Stimulated activated CD8-positive, alpha-beta memory T cell treated with anti-CD3 and anti-CD28 coated beads, Interleukin-15, amount 100 ng/mL, for 1 hour (primary cell): ENCODE data around the gene VEGFA.

Experiments used
- DNase-seq: peaks from one replicate; pipeline ENCODE4 v3.0.0-alpha.2; 2020; ENCODE audit warnings: low read depth

The VEGFA gene

DNA sequence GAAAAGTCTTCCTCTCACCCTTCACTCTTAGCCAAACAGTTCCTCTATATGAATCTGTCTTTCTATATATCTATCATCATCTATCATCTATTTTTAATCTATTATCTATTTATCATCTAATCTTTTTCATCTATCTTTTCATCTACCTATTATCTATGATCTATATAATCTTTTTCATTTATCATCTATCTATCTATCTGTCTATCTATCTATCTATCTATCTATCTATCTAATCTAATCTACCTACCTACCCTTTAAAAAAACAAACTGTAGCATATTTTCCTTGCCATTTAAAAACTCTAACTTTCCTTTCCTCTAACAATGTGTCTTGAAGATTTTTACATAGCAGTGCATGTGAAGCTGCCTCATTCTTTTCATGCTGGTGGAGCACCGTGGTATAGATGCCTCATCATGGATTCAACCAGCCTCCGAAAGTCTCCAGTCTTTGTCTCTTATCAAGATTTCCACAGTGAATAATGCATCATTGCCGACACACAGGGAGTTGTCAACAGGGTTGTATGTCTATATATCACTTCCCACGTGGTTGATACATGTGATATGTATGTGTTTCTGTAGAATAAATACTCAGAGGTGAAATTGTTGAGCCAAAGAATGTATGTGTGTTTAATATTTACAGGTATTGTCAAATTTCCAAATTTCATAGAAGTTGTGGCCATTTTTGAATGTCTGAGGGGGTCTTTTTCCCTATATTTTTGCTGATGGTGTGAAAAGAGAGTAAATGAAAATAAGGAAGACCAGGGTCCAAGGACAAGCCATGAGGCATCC lies 51.3 kb downstream of the VEGFA start:
- DNase-seq = no peak

DNA sequence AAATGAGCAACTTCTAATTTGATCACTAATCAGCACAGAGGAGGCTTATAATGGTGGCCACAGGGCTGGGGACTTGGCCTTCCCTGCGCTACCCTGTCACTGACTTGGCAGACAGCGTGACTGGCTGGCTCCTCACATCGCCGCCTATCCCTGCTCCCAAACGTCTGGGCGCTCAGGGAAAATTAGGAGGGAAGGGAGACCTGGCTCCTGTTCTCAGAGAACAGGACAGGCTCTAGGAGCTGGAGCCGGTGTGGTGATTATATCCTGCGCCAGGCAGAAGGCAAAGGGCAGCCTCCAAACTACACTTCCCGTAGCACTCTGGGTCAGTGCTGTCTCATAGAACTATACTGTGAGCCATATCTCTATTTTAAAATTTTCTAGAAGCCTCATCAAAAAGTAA lies 53.4 kb downstream of the VEGFA start:
- no peak for DNase-seq

DNA sequence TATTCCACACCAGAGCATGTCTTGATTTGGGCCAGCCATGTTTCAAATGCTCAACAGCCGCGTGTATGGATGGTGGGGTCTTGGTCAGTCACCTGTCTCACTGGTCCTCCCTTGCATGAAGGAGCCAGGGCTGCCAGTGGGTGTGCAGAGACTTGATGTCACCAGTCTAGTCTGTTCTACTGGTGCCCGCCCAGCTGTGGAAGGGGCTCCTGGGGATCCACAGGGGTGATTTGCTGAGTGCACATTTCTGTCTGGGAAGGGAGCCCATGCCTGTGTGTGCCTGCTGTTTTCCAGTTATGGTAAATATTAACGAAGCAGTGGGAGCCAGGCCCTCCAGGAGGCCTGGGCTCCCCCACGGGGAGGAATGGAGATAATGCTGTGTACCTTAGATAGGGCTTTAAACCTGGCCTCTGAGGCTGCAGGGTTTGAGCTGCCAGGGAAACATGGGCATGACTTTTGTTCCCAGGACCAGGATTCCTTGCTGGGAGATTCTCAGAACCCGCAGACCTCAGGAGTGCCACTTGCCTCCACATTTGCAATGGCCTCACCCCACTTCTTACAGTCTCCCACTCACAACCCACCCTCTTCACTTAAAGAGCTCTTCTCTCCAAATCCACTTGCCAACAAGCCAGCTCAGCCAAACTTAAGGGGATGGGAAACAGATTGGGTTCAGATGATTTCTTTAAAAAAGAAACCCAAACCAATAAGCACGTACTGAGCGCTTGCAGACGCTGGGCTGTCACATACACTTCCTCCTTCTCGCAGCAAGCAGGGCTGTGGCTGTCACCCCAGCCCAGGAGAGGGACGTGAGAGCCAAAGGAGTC lies 54.1 kb downstream of the VEGFA start:
- DNase-seq = no peak

DNA sequence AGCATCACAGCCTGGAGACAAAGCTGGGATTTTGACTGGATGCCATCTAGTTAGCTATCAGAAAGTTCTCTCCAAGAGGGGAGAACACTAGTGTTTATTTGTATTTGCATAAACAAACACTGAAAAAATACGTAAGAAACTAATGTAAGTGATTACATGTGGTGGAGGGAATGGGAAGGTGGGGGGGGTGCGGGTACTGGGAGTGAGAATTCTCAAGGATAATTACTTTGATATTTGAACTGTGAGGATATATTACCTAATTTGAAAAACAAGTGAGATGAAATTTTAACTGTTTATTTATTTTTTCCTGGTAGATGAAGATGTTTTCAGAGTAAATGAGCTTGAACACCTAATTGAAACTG lies 54.7 kb downstream of the VEGFA start:
- DNase-seq = no peak

DNA sequence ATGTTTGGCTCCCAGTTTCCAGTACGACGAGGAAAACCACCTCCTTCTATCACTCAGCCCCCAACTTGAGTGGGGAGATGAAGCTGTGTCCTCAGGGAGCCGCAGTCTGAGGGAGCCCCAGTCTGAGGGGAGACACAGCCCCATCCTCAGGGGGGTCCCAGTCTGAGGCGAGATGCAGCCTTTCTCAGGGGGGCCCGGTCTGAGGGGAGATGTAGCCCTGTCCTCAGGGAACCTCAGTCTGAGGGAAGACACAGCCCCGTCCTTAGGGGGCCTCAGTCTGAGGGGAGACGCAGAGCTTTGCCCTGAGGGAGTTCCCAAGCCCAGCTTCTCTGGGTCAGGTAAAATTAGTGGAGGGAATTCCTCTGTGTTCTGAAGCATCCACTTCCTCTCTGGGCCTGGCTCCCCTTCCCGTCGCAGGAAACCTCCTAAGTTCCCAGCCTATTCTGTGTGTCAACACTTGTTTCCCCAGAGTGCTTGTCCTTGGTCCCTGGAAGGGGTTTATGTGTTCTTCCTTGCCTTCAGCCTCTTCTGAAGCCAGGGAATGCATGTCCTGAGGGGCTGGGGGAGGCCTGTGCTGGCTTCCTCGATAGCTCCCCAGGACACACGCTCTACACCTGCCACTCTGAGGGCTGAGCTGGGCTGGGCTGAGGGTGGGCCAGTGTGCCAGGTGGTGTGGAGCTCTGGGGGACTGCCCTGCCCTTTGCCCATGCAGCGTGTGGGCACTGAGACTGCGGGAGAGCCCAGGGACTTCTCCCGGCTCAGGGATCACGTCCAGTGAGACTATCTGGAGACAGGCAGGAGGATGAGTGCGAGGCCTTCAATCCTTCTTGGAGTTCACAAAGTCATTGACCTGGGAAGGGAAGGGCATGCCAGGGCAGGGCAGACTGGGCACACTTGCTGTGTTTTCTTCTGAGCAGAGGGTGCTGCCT lies 55.4 kb downstream of the VEGFA start:
- no peak for DNase-seq

DNA sequence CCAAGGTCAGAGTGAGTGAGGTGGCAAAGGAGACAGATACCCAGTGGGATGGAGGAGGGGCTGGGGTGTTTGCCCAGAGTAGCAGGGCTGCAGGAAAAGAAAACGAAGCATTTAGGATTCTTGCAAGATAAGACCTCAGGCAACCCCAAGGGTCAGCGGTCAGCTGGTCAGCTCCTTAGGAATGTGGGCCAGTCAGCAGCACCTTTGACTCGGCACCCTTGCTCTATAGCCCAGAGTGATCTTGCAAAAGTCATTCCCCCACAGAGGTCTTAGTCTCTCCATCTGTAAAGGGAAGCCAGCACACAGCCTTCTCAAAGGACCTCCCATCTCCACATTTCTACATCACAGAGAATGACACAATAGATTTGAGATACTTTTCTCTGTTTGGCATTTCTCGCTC lies 56.7 kb downstream of the VEGFA start:
- DNase-seq = no peak

DNA sequence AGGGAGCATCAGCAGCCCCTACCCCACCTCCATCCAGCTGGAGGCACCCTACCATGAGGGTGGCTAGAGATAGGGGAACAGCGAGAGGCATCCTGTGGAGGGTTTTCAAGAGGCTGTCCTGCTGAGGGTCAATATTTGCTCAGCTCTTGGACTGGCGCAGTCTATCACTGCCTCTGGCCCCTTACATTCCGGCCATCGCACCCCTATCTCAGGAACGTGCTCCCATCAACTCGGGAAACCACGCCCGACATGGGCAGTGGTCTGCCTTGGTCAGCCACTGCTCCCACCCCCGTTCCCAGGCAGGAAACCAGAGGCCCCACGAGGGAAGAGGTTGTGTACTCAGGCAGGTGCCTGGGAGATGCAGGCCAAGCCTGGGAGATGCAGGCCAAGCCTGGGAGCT lies 57.9 kb downstream of the VEGFA start:
- no peak for DNase-seq

DNA sequence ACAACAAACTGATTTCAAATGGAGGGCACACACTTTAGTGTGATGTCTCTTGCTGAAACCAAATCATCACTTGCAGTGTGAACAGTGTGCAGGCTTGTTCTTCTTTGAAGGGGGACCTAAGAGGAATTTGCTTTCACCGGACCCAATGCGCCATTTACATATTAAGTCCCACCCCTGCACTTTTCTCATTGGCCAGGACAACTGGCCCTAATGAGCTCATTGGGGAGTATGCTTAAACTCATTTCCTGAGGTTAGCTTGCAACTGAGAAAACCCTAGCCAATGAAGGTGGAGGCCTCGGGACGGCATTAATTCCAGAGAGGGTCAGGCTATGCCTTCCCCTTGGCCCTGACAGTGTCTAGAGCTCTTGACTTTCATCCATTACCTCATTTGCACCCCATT lies 58.7 kb downstream of the VEGFA start:
- no peak for DNase-seq

DNA sequence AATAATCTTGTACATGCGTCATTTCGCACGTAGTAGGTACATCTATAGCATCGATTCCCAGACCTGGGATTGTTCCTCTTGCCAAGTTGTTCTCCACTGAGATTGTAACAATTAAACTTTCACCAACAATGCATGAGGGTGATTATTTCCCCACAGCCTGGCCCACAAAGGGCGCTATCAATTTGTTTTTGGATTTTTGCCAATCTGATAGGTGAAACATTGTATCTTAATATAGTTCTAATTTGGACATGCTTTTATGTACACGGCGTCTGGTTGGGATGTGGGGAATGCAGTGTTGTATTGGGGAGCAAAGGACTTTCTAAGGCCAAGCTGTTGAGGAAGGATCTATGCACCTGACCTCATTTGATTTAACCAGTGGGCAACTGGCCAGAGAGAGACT lies 59.5 kb downstream of the VEGFA start:
- no peak for DNase-seq

DNA sequence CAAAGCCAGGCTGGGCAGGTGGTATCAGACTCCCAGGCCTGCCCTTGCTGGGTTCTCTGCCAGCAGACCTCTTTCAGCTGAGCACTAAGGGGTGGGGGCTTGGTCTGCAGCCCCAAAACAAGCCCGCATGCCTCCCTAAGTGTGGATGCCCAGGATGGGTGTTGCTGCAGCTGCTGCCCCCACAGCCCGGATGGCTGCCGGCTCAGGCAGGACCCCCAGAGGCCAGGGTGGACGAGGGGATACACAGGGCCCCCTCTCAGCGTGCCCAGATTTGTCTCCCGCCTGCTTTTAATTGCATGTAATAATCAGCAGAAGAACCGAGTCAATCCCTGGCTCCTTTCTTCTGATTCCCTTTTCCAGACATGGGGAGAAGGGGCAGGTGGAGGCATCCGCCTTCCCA lies 60.8 kb downstream of the VEGFA start:
- no peak for DNase-seq

DNA sequence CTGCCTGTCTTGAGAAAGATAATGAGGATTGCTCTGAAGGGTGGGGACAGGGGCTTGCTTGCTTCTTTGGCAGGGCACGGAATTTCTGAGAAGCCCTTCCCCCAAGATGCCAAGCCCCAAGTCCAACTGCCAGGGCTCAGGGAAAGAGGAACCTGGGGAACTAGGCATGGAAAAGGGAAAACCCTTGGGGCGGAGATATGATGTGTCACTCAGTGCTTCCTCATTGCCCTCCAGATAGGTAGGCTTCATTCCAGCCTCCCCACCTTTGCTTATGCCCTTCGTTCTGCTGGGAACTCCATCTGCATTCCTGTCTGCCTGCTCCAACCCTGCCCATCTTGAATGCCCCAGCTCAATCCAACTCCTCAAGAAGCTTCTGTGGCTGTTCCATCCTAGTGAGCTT lies 61.2 kb downstream of the VEGFA start:
- no peak for DNase-seq

DNA sequence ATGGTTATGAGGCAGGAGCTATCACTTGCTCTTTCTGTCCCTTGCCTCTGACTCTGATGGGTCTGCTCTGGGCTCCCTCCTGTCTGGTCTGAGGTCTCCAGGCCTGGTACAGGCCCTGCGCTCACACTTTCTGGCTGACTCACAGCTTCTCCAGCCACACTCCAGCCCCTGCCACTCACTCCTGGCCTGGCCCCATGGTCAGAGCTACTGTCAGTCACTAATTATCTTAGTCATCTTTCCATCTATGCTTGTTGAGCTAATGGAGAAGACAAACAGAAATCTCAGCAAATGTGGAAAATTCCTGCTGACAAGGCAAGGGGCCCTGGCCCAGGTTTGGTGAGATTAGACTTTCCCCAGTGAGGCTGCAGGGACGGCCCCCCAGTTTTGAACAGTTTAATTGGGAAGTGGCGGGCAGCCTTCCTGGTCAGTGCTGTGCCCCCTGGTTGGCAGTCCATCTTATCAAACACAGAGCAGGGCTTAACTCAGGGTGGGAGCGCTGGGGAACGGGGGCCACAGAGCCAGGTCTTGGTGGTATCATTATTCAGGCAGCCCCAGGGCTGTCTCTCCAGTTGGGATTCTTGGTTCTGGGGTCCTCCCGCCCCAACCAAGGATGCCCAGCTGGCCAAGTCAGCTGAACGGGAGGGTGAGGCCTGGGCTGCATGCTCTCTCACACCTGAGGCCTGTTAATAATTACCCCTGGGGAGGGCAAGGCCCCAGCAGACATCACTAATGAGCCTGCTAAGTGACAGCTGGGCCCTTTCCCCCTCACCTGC lies 63.4 kb downstream of the VEGFA start:
- DNase-seq = no peak

DNA sequence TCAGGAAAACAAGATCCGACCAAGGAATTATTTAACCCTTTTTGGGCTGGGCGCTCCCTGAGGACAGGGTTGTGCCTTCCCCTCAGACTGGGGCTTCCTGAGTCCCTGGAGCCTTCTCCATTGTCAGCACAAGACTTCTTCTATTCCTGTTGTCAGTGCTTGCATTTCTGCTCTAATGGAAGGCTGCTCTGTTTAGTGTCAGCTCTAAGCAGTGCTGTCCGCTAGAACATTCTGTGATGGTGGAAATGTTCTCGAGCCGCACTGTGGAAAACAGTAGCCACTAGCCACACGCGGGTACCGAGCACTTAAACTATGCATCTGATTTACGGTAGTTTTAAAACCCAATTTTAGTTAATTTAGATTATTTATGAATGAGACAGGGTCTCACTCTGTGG lies 64.0 kb downstream of the VEGFA start:
- no peak for DNase-seq

DNA sequence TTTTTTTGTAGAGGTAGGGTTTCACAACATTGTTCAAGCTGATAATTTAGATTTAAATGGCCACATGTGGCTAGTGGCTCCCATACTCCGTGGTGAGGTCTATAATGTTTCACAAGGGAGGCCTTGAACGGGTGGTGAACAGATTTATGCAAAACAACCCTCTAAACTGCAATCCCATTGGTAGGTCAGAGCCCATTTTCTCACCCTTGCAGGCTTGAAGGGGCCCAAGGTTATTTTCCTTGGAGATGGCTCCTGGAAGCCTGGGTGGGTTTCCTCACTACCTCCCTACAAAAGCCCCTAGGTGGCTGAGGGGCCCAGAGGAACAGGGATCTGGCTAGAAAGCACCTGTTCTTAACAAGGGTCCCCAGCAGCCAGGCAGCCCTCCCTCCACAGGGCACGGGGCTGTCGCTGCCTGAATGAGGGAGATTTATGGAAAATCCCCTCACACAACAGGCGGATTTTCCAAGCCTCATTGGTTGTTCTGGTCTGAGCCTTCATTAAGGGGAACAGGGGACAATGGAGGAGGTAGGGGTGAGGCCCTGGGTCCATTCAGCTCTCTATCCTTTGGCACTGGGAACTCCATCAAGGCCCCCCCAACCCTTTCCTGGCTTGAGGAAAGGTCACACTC lies 64.6 kb downstream of the VEGFA start:
- DNase-seq = no peak

DNA sequence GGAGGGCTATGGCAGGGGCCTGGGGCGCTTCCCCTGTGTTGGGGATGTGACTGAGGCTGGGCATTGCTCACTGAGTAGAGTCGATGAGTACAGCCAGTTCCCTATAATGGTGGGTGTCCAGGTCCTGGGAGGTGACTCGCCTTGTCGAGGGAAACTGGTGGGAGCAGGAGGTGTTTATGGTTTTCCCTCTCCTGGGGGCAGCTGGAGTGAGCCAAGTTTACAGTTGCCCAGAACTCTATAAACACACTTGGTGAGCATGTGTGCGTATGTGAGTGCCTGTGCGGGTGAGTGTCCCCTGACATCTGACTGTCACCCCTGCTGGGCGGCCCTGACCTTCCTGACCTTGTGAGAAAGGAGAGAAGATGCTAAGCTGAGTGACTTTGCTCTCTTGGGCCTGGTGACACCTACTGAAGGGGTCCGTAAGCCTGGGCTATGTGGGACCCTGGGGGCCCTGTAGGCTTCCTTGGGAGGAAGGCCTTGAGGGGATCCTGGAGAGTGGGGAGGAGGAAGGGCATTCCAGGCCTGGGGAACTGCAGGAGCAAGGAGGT lies 65.9 kb downstream of the VEGFA start:
- DNase-seq = no peak
